IMR-90 (cell line): Measurements from ENCODE around the gene PSENEN. TPM values are rescaled to one million over a fixed set of nuclear protein-coding genes. Genes with fewer than 3 reads are reported as not detected.

Source experiments
- ATAC-seq: fragments of 200-7000 bp; cut with Tn5 transposase; 2 replicates; pipeline ENCODE4 v1.9.1; 2020; ENCODE audit warnings: low read depth, mild to moderate bottlenecking, moderate library complexity
- BruUV-seq: library from RNA; stranded (reverse); fragments of 400-500 nt; replicated peaks from 2 replicates; lab custom pipeline; 2021; lab: Mats Ljungman, UMichigan
- CTCF ChIA-PET: fragments of 300-600 bp; formaldehyde crosslinking; extraction: SDS; loops from one replicate; lab custom pipeline; 2021; ENCODE audit warnings: antibody characterized with exemption; lab: Yijun Ruan, JAX
- POLR2A ChIA-PET: fragments of 300-600 bp; sonication (Branson Sonifier 250); formaldehyde crosslinking; loops from one replicate; lab custom pipeline; 2022; ENCODE audit warnings: antibody characterized with exemption; ENCODE audit not compliant: unreplicated experiment; lab: Charles Lee
- DNase-seq: peaks from one replicate; pipeline ENCODE4 v3.0.0; 2013
- H2AFZ ChIP-seq: replicated peaks from 2 replicates; pipeline ENCODE3; 2013; ENCODE audit warnings: low read length, mild to moderate bottlenecking; ENCODE audit not compliant: poor library complexity
- H2AK5ac ChIP-seq: 2 replicates; pipeline ENCODE4 v1.6.1; 2013; ENCODE audit warnings: low read depth, low read length, inconsistent platforms
- H2AK9ac ChIP-seq: replicated peaks from 2 replicates; pipeline ENCODE3; 2013; ENCODE audit warnings: mild to moderate bottlenecking, low read depth, low read length, moderate library complexity; ENCODE audit not compliant: poor library complexity
- H2BK120ac ChIP-seq: 2 replicates; pipeline ENCODE4 v1.6.1; 2013; ENCODE audit warnings: low read depth, low read length, inconsistent platforms
- H2BK15ac ChIP-seq: 3 replicates; pipeline ENCODE4 v1.6.1; 2013; ENCODE audit warnings: low read depth, low read length, inconsistent platforms
- H2BK20ac ChIP-seq: 2 replicates; pipeline ENCODE4 v1.6.1; 2013; ENCODE audit warnings: low read depth, mild to moderate bottlenecking, inconsistent platforms, low read length, moderate library complexity
- H2BK5ac ChIP-seq: 2 replicates; pipeline ENCODE4 v1.6.1; 2013; ENCODE audit warnings: mild to moderate bottlenecking, low read depth, low read length, inconsistent platforms; ENCODE audit not compliant: poor library complexity, severe bottlenecking
- H3K14ac ChIP-seq: replicated peaks from 2 replicates; pipeline ENCODE4 v1.6.1; 2013; ENCODE audit warnings: low read depth, low read length, inconsistent platforms
- H3K18ac ChIP-seq: 2 replicates; pipeline ENCODE4 v1.6.1; 2013; ENCODE audit warnings: low read depth, low read length, control low read depth
- H3K23ac ChIP-seq: 2 replicates; pipeline ENCODE4 v1.6.1; 2013; ENCODE audit warnings: low read depth, low read length, inconsistent platforms
- H3K27ac ChIP-seq: 2 replicates; pipeline ENCODE4 v1.5.1; 2013; ENCODE audit warnings: mild to moderate bottlenecking, control low read depth, low read length; ENCODE audit not compliant: insufficient read depth
- H3K27me3 ChIP-seq: 2 replicates; pipeline ENCODE4 v1.6.1; 2013; ENCODE audit warnings: low read length; ENCODE audit not compliant: control insufficient read depth, insufficient read depth
- H3K36me3 ChIP-seq: 2 replicates; pipeline ENCODE4 v1.6.1; 2013; ENCODE audit warnings: low read length, mixed read lengths; ENCODE audit not compliant: control insufficient read depth, insufficient read depth
- H3K4ac ChIP-seq: 2 replicates; pipeline ENCODE4 v1.6.1; 2013; ENCODE audit warnings: low read depth, low read length, inconsistent platforms
- H3K4me1 ChIP-seq: 2 replicates; pipeline ENCODE4 v1.6.1; 2013; ENCODE audit warnings: low read length, mixed read lengths; ENCODE audit not compliant: control insufficient read depth, insufficient read depth
- H3K4me2 ChIP-seq: 2 replicates; pipeline ENCODE4 v1.6.1; 2013; ENCODE audit warnings: low read depth, mild to moderate bottlenecking, control low read depth, low read length, moderate library complexity
- H3K4me3 ChIP-seq: 2 replicates; pipeline ENCODE4 v1.5.1; 2013; ENCODE audit warnings: low read depth, mild to moderate bottlenecking, control low read depth, low read length, moderate library complexity; ENCODE audit not compliant: insufficient read depth
- H3K56ac ChIP-seq: 2 replicates; pipeline ENCODE4 v1.6.1; 2013; ENCODE audit warnings: low read length, inconsistent platforms; ENCODE audit not compliant: insufficient read depth; ENCODE audit errors: extremely low read depth
- H3K79me1 ChIP-seq, 2 experiments: 2 replicates each; pipeline ENCODE4 v1.6.1; 2013; ENCODE audit warnings: low read length in 2 of 2, inconsistent platforms in 1 of 2, low read depth in 1 of 2
- H3K9ac ChIP-seq: 2 replicates; pipeline ENCODE4 v1.6.1; 2013; ENCODE audit warnings: low read depth, low read length, control low read depth
- H3K9me1 ChIP-seq: 2 replicates; pipeline ENCODE4 v1.6.1; 2013; ENCODE audit warnings: low read length, inconsistent platforms; ENCODE audit not compliant: insufficient read depth
- H3K9me3 ChIP-seq: 2 replicates; pipeline ENCODE4 v1.6.1; 2013; ENCODE audit warnings: low read length; ENCODE audit not compliant: control insufficient read depth, insufficient read depth
- H4K20me1 ChIP-seq: 2 replicates; pipeline ENCODE4 v1.6.1; 2013; ENCODE audit warnings: low read length, inconsistent platforms; ENCODE audit not compliant: insufficient read depth
- H4K5ac ChIP-seq: 2 replicates; pipeline ENCODE4 v1.6.1; 2013; ENCODE audit warnings: mild to moderate bottlenecking, low read depth, low read length, control low read depth
- H4K8ac ChIP-seq, 2 experiments: 2 replicates each; pipeline ENCODE4 v1.6.1; 2013; ENCODE audit warnings: low read depth in 2 of 2, low read length in 2 of 2, control low read depth in 1 of 2, inconsistent platforms in 1 of 2
- H4K91ac ChIP-seq: 2 replicates; pipeline ENCODE4 v1.6.1; 2013; ENCODE audit warnings: low read depth, low read length, inconsistent platforms; ENCODE audit not compliant: insufficient read depth
- FOS ChIP-seq: fragments of 150-350 bp; IDR thresholded peaks from 2 replicates; pipeline ENCODE4 v1.6.1; 2016; ENCODE audit warnings: low read depth, low read length
- NFE2L2 ChIP-seq: fragments of 150-350 bp; IDR thresholded peaks from 2 replicates; pipeline ENCODE4 v1.6.1; 2016; ENCODE audit warnings: low read depth, mild to moderate bottlenecking, low read length
- POLR2A ChIP-seq: IDR thresholded peaks from 2 replicates; pipeline ENCODE4 v1.6.1; 2012; ENCODE audit warnings: mild to moderate bottlenecking, low read depth, low read length
- SMC3 ChIP-seq: fragments of 150-350 bp; IDR thresholded peaks from 2 replicates; pipeline ENCODE4 v1.6.1; 2016; ENCODE audit warnings: low read depth, mild to moderate bottlenecking, antibody characterized with exemption, low read length, moderate library complexity
- WGBS, 2 experiments: methylation state at CpG; one replicate each; pipeline versions ENCODE4 v1.1.5 to v1.1.7; 2013; ENCODE audit warnings: missing lambda C conversion rate in 2 of 2; ENCODE audit not compliant: insufficient read length in 1 of 2; ENCODE audit errors: extremely low coverage in 2 of 2; 5-methylcytosine and 5-hydroxymethylcytosine counted together
- dilution Hi-C: fragments of 300-500 bp; cut with HindIII; formaldehyde crosslinking; loops from one replicate; pipeline ENCODE4 v1.14.3; 2018; ENCODE audit warnings: low sequenced_read_pairs; ENCODE audit not compliant: unreplicated experiment
- in situ Hi-C: fragments of 300-500 bp; cut with MboI; formaldehyde crosslinking; loops from 3 replicates; pipeline ENCODE4 v1.14.3; 2019; ENCODE audit warnings: low sequenced_read_pairs, inconsistent platforms, mixed read lengths
- intact Hi-C: fragments of 100-400 bp; cut with micrococcal nuclease; formaldehyde crosslinking; loops from 2 replicates; pipeline ENCODE4 v1.10.0; 2022
- polyA plus RNA-seq, 3 experiments: library from polyadenylated mRNA; depleted of rRNA; stranded (reverse); fragments of >200 nt; gene quantifications; 2 replicates each; pipeline ENCODE4 v1.2.3, GENCODE V29; 2012; ENCODE audit warnings: low replicate concordance in 1 of 3
- total RNA-seq: library from RNA; depleted of rRNA; stranded (reverse); fragments of >200 nt; gene quantifications from 2 replicates; pipeline ENCODE4 v1.2.3, GENCODE V29; 2012

The PSENEN gene
- total and polyA plus RNA-seq, 2 of the 4 experiments (the other 2 are of a cell fraction): 9.0 to 47.0 TPM

- Histone ChIP-seq H4K20me1 (peaks cover 9% of the 10 kb centered on the region), H3K23ac (no peak overlapping the region), H3K56ac (no peak overlapping the region), H3K9me1 (no peaks in the 10 kb centered on the region), H3K4me3 (no peak overlapping the region), H3K9me3 (no peaks in the 10 kb centered on the region), H2BK20ac (no peak overlapping the region), H2BK15ac (no peak overlapping the region), H3K27ac (no peak overlapping the region), H2AK9ac (no peak overlapping the region), H2BK120ac (no peak overlapping the region), H4K8ac (no peak overlapping the region), H3K4me2 (no peak overlapping the region), H2AFZ (no peak overlapping the region), H3K14ac (no peak overlapping the region), H4K91ac (no peak overlapping the region), H3K4me1 (no peaks in the 10 kb centered on the region), H3K27me3 (no peaks in the 10 kb centered on the region), H2BK5ac (no peak overlapping the region), H4K5ac (no peak overlapping the region), H3K18ac (no peak overlapping the region), H2AK5ac (no peak overlapping the region), H3K36me3 (peaks cover 93% of the 10 kb centered on the region), H3K79me1 (peaks cover 0 to 21% of the 10 kb centered on the region in 2 experiments; a peak in 3 of 4 replicates), H3K4ac (no peak overlapping the region), H3K9ac (no peak overlapping the region)
- ChIA-PET POLR2A (no interaction called here), CTCF (interaction anchor here (0.9 kb wide), 1 partner anchor 10 kb away, joined by 5 read pairs; no protein-coding TSS in a partner anchor)
- intact Hi-C loops (no loop called here), in situ Hi-C loops (no loop called here), dilution Hi-C loops (no loop called here)
- no peak for TF ChIP-seq FOS
- no peak for TF ChIP-seq SMC3
- no peak for TF ChIP-seq POLR2A
- TF ChIP-seq NFE2L2: no peak
- ATAC-seq (no peak), DNase-seq (no peak)
- WGBS, 2 experiments: 97% methylated on average over 15 of the region's 18 CpGs; no CpG with 5 or more reads in 1 of the 2 experiments
- no TSS peak for BruUV-seq
Observed at GRCh38 chr19:35730326-35730725, 15.1 kb upstream of the PSENEN start.
